ENCODE measurements around the gene RXRA.

The RXRA gene

DNA sequence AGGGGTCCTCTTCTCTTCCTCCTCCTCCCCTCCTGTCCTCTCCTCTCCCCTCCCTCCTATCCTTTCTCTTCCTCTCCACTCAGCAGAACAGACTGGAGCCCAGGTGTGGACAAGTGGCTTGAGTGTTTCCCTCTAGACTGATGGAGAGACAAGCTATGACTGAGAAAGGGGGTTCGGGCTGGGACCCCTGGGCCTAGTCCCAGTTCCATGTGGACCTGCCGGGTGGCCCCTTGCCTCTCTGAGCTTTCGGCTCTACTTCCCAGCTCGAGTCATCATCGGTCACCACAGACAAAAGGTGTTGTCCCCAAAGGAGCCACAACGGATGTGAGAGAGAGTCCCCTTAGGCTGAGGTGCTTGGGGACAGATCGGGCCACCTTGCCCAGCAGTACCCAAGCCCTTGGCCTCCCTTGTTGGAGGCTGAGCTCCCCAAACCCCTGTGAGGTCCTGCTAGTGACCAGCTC lies 3.4 kb upstream of the RXRA start:
- H3K9ac ChIP-seq (ENCODE audit: low read length): no peak overlapping the region
- 88% methylated on average over 7 of the region's 7 CpGs for WGBS
- H3K79me1 ChIP-seq (replicated peaks; ENCODE audit: low read length, poor library complexity, severe bottlenecking): no peaks in the 10 kb centered on the region
- H3K4me2 ChIP-seq (ENCODE audit: low read length, poor library complexity, severe bottlenecking): no peak overlapping the region
- no peak overlapping the region for H3K4me3 ChIP-seq (ENCODE audit: insufficient read depth in 1 of 2, low read depth in 1 of 2, low read length in 2 of 2)
- peak overlapping the region; percentile 44 for H2AK5ac ChIP-seq (ENCODE audit: low read length, severe bottlenecking)
- H3K9me3 ChIP-seq (ENCODE audit: control insufficient read depth, low read length): no peaks in the 10 kb centered on the region
- peak overlapping the region in 1 of 2 experiments; percentile 79 for H3K14ac ChIP-seq (ENCODE audit: low read length in 2 of 2)
- no peaks in the 10 kb centered on the region for H3K27me3 ChIP-seq (ENCODE audit: control insufficient read depth in 1 of 2, insufficient read depth in 1 of 2, low read length in 2 of 2)
- no peak overlapping the region for H2AFZ ChIP-seq (ENCODE audit: low read depth, low read length)
- peak overlapping the region in 1 of 2 experiments; percentile 45 for H2BK12ac ChIP-seq (ENCODE audit: low read length in 2 of 2)
- H2BK120ac ChIP-seq (ENCODE audit: low read depth, low read length): no peak overlapping the region
- H3K18ac ChIP-seq (ENCODE audit: low read depth in 1 of 2, low read length in 2 of 2): peak overlapping the region; percentile 44 to 55
- DNase-seq: no peak
- peak overlapping the region; percentile 52 for H4K91ac ChIP-seq (ENCODE audit: low read length)
- no peak overlapping the region for H4K8ac ChIP-seq (ENCODE audit: low read length)
- no peak overlapping the region for H3K23ac ChIP-seq (ENCODE audit: low read length in 2 of 2)
- peak overlapping the region in 1 of 2 experiments; percentile 49 for H3K4ac ChIP-seq (ENCODE audit: low read depth in 1 of 2, low read length in 2 of 2)
- H3K4me1 ChIP-seq (ENCODE audit: control insufficient read depth, insufficient read depth, low read depth, low read length): peaks cover 45% of the 10 kb centered on the region
- no peak overlapping the region for H3K27ac ChIP-seq (ENCODE audit: low read length, poor library complexity, severe bottlenecking)
- no peak overlapping the region for H2BK5ac ChIP-seq (ENCODE audit: low read depth, low read length, poor library complexity, severe bottlenecking)
- H3K36me3 ChIP-seq (ENCODE audit: control insufficient read depth in 1 of 2, insufficient read depth in 2 of 2, low read depth in 1 of 2, low read length in 2 of 2): no peaks in the 10 kb centered on the region
- peak overlapping the region; percentile 36 for H2BK15ac ChIP-seq (ENCODE audit: low read depth, poor library complexity, severe bottlenecking)

DNA sequence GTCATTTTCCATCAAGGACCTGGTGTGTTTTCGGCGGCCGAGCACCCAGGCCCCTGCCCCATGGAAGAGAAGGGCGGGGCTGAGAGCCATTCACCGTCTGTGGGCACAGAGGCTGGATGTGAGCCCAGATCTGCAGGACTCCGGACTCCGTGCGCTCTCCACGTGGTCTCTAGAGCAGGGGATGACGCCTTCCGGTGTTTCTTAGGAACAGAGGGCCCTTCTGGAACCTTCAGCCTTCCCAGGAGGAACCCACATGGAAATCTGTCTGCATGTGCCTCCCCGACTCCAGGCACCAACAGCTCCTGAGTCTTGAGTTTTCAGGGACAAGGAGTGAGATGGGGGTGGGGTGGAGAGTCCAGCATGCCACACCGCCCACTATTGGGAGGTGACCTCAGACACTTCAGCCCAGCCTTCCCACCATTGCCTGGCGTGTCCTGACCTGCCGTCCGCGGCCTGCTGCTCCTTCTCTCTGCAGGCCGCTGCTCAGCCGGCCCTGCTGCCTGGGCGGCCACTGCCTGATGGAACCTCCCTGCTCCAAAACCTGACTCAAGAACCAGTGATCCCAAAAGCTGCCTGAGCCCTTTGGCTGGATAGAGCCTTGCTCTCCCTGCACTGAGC lies 2.4 kb upstream of the RXRA start:
- no peak overlapping the region for H3K4me2 ChIP-seq (ENCODE audit: low read length, poor library complexity, severe bottlenecking)
- H2BK5ac ChIP-seq (ENCODE audit: low read depth, low read length, poor library complexity, severe bottlenecking): no peak overlapping the region
- H2BK15ac ChIP-seq (ENCODE audit: low read depth, poor library complexity, severe bottlenecking): peak overlapping the region; percentile 60
- peak overlapping the region; percentile 28 to 96 for H2BK12ac ChIP-seq (ENCODE audit: low read length in 2 of 2)
- WGBS: 66% methylated on average over 20 of the region's 20 CpGs
- H3K36me3 ChIP-seq (ENCODE audit: control insufficient read depth in 1 of 2, insufficient read depth in 2 of 2, low read depth in 1 of 2, low read length in 2 of 2): no peaks in the 10 kb centered on the region
- H4K8ac ChIP-seq (ENCODE audit: low read length): peak overlapping the region; percentile 56
- peak overlapping the region; percentile 24 for H3K9ac ChIP-seq (ENCODE audit: low read length)
- peak overlapping the region in 1 of 2 experiments; percentile 89 for H3K14ac ChIP-seq (ENCODE audit: low read length in 2 of 2)
- peak overlapping the region in 1 of 2 experiments; percentile 74 for H3K4ac ChIP-seq (ENCODE audit: low read depth in 1 of 2, low read length in 2 of 2)
- H2AK5ac ChIP-seq (ENCODE audit: low read length, severe bottlenecking): peak overlapping the region; percentile 30
- H3K79me1 ChIP-seq (replicated peaks; ENCODE audit: low read length, poor library complexity, severe bottlenecking): no peaks in the 10 kb centered on the region
- H3K27ac ChIP-seq (ENCODE audit: low read length, poor library complexity, severe bottlenecking): no peak overlapping the region
- peaks cover 47% of the 10 kb centered on the region for H3K4me1 ChIP-seq (ENCODE audit: control insufficient read depth, insufficient read depth, low read depth, low read length)
- H2BK120ac ChIP-seq (ENCODE audit: low read depth, low read length): no peak overlapping the region
- no peak overlapping the region for H2AFZ ChIP-seq (ENCODE audit: low read depth, low read length)
- H3K9me3 ChIP-seq (ENCODE audit: control insufficient read depth, low read length): no peaks in the 10 kb centered on the region
- peak overlapping the region in 1 of 2 experiments; percentile 37 for H3K23ac ChIP-seq (ENCODE audit: low read length in 2 of 2)
- H3K18ac ChIP-seq (ENCODE audit: low read depth in 1 of 2, low read length in 2 of 2): peak overlapping the region; percentile 47 to 99
- no peaks in the 10 kb centered on the region for H3K27me3 ChIP-seq (ENCODE audit: control insufficient read depth in 1 of 2, insufficient read depth in 1 of 2, low read length in 2 of 2)
- peak; percentile 59 for DNase-seq
- peak overlapping the region; percentile 64 for H4K91ac ChIP-seq (ENCODE audit: low read length)
- no peak overlapping the region for H3K4me3 ChIP-seq (ENCODE audit: insufficient read depth in 1 of 2, low read depth in 1 of 2, low read length in 2 of 2)

DNA sequence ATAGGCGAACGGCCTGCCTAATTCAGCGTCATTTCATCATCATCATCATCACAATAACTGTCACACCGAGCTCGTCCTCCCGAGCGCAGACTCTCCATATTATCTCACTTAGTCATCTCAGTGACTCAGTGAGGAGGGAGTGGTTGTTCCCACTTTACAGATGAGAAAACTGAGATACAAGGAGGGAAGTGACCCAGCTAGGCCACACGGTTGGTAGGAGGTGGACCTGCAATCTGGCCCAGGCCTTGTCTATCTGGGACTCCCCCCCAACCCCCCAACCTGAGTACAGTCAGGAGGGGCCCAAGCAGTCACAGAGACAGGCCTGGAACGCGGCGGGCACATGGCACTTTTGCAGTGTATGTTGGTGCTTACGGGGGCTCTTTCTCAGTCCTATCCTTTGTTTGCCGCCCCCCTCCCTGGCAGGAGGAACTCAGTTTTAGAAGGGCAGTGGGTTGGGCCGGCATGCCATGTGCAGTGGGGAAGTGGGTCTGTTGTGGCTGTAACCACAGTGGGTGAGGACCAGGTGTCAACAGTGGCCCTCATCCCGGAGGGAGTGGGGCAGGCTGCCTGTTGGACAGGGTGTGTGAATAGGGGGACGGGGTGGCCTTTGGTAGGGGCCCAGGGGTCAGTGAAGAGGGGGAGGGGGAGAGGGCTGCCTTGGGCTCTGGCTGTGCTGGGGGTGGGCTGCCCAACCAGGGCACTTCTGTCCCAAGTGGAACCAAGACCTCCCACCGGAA lies 1.7 kb upstream of the RXRA start:
- H2BK5ac ChIP-seq (ENCODE audit: low read depth, low read length, poor library complexity, severe bottlenecking): no peak overlapping the region
- peak overlapping the region; percentile 63 for H4K8ac ChIP-seq (ENCODE audit: low read length)
- no peaks in the 10 kb centered on the region for H3K9me3 ChIP-seq (ENCODE audit: control insufficient read depth, low read length)
- DNase-seq: no peak
- H4K91ac ChIP-seq (ENCODE audit: low read length): peak overlapping the region; percentile 98
- 82% methylated on average over 10 of the region's 17 CpGs for WGBS
- H2AK5ac ChIP-seq (ENCODE audit: low read length, severe bottlenecking): peak overlapping the region; percentile 68
- peaks cover 52% of the 10 kb centered on the region for H3K4me1 ChIP-seq (ENCODE audit: control insufficient read depth, insufficient read depth, low read depth, low read length)
- peak overlapping the region; percentile 95 for H3K9ac ChIP-seq (ENCODE audit: low read length)
- peak overlapping the region in 1 of 2 experiments; percentile 97 for H3K14ac ChIP-seq (ENCODE audit: low read length in 2 of 2)
- H2BK15ac ChIP-seq (ENCODE audit: low read depth, poor library complexity, severe bottlenecking): no peak overlapping the region
- peak overlapping the region; percentile 99 to 100 for H3K18ac ChIP-seq (ENCODE audit: low read depth in 1 of 2, low read length in 2 of 2)
- H3K27ac ChIP-seq (ENCODE audit: low read length, poor library complexity, severe bottlenecking): no peak overlapping the region
- H3K27me3 ChIP-seq (ENCODE audit: control insufficient read depth in 1 of 2, insufficient read depth in 1 of 2, low read length in 2 of 2): no peaks in the 10 kb centered on the region
- no peaks in the 10 kb centered on the region for H3K36me3 ChIP-seq (ENCODE audit: control insufficient read depth in 1 of 2, insufficient read depth in 2 of 2, low read depth in 1 of 2, low read length in 2 of 2)
- peak overlapping the region; percentile 73 to 74 for H3K4ac ChIP-seq (ENCODE audit: low read depth in 1 of 2, low read length in 2 of 2)
- peak overlapping the region in 1 of 2 experiments; percentile 63 for H3K23ac ChIP-seq (ENCODE audit: low read length in 2 of 2)
- H2AFZ ChIP-seq (ENCODE audit: low read depth, low read length): no peak overlapping the region
- peaks cover 6% of the 10 kb centered on the region for H3K79me1 ChIP-seq (replicated peaks; ENCODE audit: low read length, poor library complexity, severe bottlenecking)
- H3K4me3 ChIP-seq (ENCODE audit: insufficient read depth in 1 of 2, low read depth in 1 of 2, low read length in 2 of 2): peak overlapping the region in 1 of 2 experiments; percentile 89
- peak overlapping the region; percentile 88 to 99 for H2BK12ac ChIP-seq (ENCODE audit: low read length in 2 of 2)
- no peak overlapping the region for H3K4me2 ChIP-seq (ENCODE audit: low read length, poor library complexity, severe bottlenecking)
- H2BK120ac ChIP-seq (ENCODE audit: low read depth, low read length): peak overlapping the region; percentile 97

Data from mesenchymal stem cell (in vitro differentiated cells and primary cell).